ENCODE data around the gene H3-3A. TPM values are rescaled to one million over a fixed set of nuclear protein-coding genes. Genes with fewer than 3 reads are reported as not detected.
A peak's percentile ranks its signal among the peaks of the same experiment; 100 is the strongest.

Gene H3-3A
- 457 TPM for total RNA-seq

GRCh38 chr1:226062558-226063223 is at the start of gene H3-3A:
Gene H3-3A, plus strand, starts transcription at chr1:226062716. Its CDS starts 1,636 bp downstream, at chr1:226064352.
- peak; percentile 96 for ATAC-seq

- ATAC-seq: no peak
These were observed 45.4 kb upstream of the H3-3A start for GRCh38 chr1:226017070-226017469.

GRCh38 chr1:226019572-226019971 is 42.9 kb upstream of the H3-3A start:
- ATAC-seq: peak; percentile 87

- ATAC-seq: no peak
These were observed 41.1 kb upstream of the H3-3A start for GRCh38 chr1:226021401-226021800.

GRCh38 chr1:226021801-226022200 is 40.7 kb upstream of the H3-3A start:
- ATAC-seq: no peak

- no peak for ATAC-seq
These were observed 38.8 kb upstream of the H3-3A start for GRCh38 chr1:226023735-226024134.

GRCh38 chr1:226026833-226027232 is 35.7 kb upstream of the H3-3A start:
- ATAC-seq: no peak

GRCh38 chr1:226027538-226028217 is 34.8 kb upstream of the H3-3A start:
- peak; percentile 94 for ATAC-seq

GRCh38 chr1:226029093-226029496 is 33.4 kb upstream of the H3-3A start:
- ATAC-seq: no peak

GRCh38 chr1:226029568-226030225 is 32.8 kb upstream of the H3-3A start:
- ATAC-seq: no peak

- ATAC-seq: no peak
These were observed 28.9 kb upstream of the H3-3A start for GRCh38 chr1:226033582-226033981.

- ATAC-seq: no peak
These were observed 28.5 kb upstream of the H3-3A start for GRCh38 chr1:226033991-226034390.

GRCh38 chr1:226034482-226034881 is 28.0 kb upstream of the H3-3A start:
- peak; percentile 100 for ATAC-seq

GRCh38 chr1:226035915-226036314 is 26.6 kb upstream of the H3-3A start:
- no peak for ATAC-seq

- no peak for ATAC-seq
These were observed 23.9 kb upstream of the H3-3A start for GRCh38 chr1:226038661-226039060.

GRCh38 chr1:226041419-226041818 is 21.1 kb upstream of the H3-3A start:
- ATAC-seq: no peak

- no peak for ATAC-seq
These were observed 17.9 kb upstream of the H3-3A start for GRCh38 chr1:226044514-226045101.

GRCh38 chr1:226046240-226046639 is 16.3 kb upstream of the H3-3A start:
- peak; percentile 74 for ATAC-seq

- no peak for ATAC-seq
These were observed 15.0 kb upstream of the H3-3A start for GRCh38 chr1:226047495-226047894.

GRCh38 chr1:226048886-226049285 is 13.6 kb upstream of the H3-3A start:
- no peak for ATAC-seq

- no peak for ATAC-seq
These were observed 12.4 kb upstream of the H3-3A start for GRCh38 chr1:226050133-226050532.

- ATAC-seq: peak; percentile 92
These were observed 11.2 kb upstream of the H3-3A start for GRCh38 chr1:226051365-226051764.

GRCh38 chr1:226052061-226052460 is 10.5 kb upstream of the H3-3A start:
- ATAC-seq: no peak

Data from esophagus mucosa (tissue), 1 donor.